ENCODE results near the gene TLE6.

The TLE6 gene

DNA sequence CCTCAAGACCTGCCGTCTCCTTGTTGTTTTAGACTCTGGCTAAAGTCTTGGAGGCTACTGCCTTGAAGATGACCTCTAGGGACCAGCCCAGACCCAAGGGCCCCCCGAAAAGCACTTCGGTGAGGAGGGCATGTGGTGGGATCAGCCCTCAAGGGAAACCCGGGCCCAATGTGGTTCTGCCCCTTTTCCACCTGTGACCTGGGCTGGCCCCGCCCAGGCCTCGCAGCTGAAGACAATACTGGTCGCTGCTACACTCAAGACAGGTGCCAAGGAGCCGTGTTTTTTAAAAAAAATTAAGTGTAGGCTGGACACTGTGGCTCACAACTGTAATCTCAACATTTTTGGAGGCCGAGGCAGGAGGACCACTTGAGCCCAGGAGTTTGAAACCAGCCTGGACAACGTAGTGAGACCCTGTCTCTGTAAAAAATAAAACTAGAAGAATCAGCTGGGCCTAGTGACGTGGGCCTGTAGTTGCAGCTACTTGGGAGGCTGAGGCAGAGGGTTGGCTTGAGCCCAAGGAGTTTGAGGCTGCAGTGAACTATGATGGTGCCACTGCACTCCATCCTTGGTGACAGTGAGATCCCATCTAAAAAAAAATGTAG lies 903 bp downstream of the TLE6 start:
- Histone ChIP-seq H3K4me3 (replicated peaks; ENCODE audit: insufficient read depth, low read length) (no peak overlapping the region), H3K27me3 (ENCODE audit: insufficient read depth, poor library complexity, severe bottlenecking) (peaks cover 22% of the 10 kb centered on the region), H3K27ac (replicated peaks) (no peak overlapping the region)
- DNase-seq (ENCODE audit: low read depth in 1 of 2, low spot score in 1 of 2), result no peak
- TF ChIP-seq, protein P1, sequence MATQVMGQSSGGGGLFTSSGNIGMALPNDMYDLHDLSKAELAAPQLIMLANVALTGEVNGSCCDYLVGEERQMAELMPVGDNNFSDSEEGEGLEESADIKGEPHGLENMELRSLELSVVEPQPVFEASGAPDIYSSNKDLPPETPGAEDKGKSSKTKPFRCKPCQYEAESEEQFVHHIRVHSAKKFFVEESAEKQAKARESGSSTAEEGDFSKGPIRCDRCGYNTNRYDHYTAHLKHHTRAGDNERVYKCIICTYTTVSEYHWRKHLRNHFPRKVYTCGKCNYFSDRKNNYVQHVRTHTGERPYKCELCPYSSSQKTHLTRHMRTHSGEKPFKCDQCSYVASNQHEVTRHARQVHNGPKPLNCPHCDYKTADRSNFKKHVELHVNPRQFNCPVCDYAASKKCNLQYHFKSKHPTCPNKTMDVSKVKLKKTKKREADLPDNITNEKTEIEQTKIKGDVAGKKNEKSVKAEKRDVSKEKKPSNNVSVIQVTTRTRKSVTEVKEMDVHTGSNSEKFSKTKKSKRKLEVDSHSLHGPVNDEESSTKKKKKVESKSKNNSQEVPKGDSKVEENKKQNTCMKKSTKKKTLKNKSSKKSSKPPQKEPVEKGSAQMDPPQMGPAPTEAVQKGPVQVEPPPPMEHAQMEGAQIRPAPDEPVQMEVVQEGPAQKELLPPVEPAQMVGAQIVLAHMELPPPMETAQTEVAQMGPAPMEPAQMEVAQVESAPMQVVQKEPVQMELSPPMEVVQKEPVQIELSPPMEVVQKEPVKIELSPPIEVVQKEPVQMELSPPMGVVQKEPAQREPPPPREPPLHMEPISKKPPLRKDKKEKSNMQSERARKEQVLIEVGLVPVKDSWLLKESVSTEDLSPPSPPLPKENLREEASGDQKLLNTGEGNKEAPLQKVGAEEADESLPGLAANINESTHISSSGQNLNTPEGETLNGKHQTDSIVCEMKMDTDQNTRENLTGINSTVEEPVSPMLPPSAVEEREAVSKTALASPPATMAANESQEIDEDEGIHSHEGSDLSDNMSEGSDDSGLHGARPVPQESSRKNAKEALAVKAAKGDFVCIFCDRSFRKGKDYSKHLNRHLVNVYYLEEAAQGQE (IDR thresholded peaks at IDR 0.05; ENCODE audit: insufficient replicate concordance, low read depth), result no peak
- TF ChIP-seq, protein P2, sequence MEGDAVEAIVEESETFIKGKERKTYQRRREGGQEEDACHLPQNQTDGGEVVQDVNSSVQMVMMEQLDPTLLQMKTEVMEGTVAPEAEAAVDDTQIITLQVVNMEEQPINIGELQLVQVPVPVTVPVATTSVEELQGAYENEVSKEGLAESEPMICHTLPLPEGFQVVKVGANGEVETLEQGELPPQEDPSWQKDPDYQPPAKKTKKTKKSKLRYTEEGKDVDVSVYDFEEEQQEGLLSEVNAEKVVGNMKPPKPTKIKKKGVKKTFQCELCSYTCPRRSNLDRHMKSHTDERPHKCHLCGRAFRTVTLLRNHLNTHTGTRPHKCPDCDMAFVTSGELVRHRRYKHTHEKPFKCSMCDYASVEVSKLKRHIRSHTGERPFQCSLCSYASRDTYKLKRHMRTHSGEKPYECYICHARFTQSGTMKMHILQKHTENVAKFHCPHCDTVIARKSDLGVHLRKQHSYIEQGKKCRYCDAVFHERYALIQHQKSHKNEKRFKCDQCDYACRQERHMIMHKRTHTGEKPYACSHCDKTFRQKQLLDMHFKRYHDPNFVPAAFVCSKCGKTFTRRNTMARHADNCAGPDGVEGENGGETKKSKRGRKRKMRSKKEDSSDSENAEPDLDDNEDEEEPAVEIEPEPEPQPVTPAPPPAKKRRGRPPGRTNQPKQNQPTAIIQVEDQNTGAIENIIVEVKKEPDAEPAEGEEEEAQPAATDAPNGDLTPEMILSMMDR (IDR thresholded peaks at IDR 0.05; ENCODE audit: insufficient read depth, low read length), result no peak
- no peak for TF ChIP-seq GABPA (IDR thresholded peaks at IDR 0.05; ENCODE audit: low read depth)
- no peak for TF ChIP-seq POLR2AphosphoS5 (IDR thresholded peaks at IDR 0.05; ENCODE audit: low read depth)
- TF ChIP-seq SPI1 (IDR thresholded peaks at IDR 0.05; ENCODE audit: borderline replicate concordance, low read depth), result no peak

DNA sequence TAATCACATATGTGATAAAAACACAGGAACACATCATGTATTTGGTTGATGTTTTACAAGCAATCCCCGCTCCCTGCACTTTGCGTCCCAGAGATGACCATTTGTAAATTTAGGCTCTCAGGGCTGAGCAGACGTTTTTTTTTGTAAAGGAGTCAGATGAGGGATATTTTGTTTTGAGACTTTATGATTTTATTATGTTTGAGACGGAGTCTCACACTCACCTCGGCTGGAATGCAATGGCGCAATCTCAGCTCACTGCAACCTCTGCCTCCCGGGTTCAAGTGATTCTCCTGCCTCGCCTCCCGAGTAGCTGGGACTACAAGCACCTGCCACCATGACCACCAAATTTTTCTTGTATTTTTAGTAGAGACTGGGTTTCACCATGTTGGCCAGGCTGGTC lies 1.4 kb downstream of the TLE6 start:
- DNase-seq (ENCODE audit: low read depth in 1 of 2, low spot score in 1 of 2), result no peak
- TF ChIP-seq POLR2AphosphoS5 (IDR thresholded peaks at IDR 0.05; ENCODE audit: low read depth) (no peak), SPI1 (IDR thresholded peaks at IDR 0.05; ENCODE audit: borderline replicate concordance, low read depth) (no peak), GABPA (IDR thresholded peaks at IDR 0.05; ENCODE audit: low read depth) (no peak)
- TF ChIP-seq, protein P2 (IDR thresholded peaks at IDR 0.05; ENCODE audit: insufficient read depth, low read length), result no peak
- TF ChIP-seq, protein P1 (IDR thresholded peaks at IDR 0.05; ENCODE audit: insufficient replicate concordance, low read depth), result no peak
- H3K27ac ChIP-seq (replicated peaks), result no peak overlapping the region
- peaks cover 25% of the 10 kb centered on the region for H3K27me3 ChIP-seq (ENCODE audit: insufficient read depth, poor library complexity, severe bottlenecking)
- no peak overlapping the region for H3K4me3 ChIP-seq (replicated peaks; ENCODE audit: insufficient read depth, low read length)

DNA sequence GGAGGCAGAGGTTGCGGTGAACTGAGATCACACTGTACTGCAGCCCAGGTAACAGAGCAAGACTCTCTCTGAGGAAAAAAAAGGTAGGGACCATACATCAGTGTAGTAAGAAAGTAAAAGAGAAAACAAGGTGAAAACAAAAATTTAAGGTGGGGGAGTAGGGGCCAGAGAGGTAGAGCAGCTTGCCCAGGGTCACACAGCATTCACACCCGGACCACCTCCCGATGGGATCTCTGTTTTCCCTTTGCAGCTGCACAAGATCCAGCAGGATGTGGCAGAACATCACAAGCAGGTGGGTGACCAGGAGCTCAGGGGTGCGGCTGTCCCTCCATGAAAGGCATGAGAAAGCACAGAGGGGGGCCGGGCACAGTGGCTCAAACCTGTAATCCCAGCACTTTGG lies 4.5 kb downstream of the TLE6 start:
- DNase-seq (ENCODE audit: low read depth in 1 of 2, low spot score in 1 of 2), result no peak
- TF ChIP-seq SPI1 (IDR thresholded peaks at IDR 0.05; ENCODE audit: borderline replicate concordance, low read depth), result no peak
- TF ChIP-seq, protein P2 (IDR thresholded peaks at IDR 0.05; ENCODE audit: insufficient read depth, low read length), result no peak
- no peak for TF ChIP-seq GABPA (IDR thresholded peaks at IDR 0.05; ENCODE audit: low read depth)
- TF ChIP-seq, protein P1 (IDR thresholded peaks at IDR 0.05; ENCODE audit: insufficient replicate concordance, low read depth), result no peak
- no peak for TF ChIP-seq POLR2AphosphoS5 (IDR thresholded peaks at IDR 0.05; ENCODE audit: low read depth)
- H3K27me3 ChIP-seq (ENCODE audit: insufficient read depth, poor library complexity, severe bottlenecking), result peaks cover 25% of the 10 kb centered on the region
- no peak overlapping the region for H3K27ac ChIP-seq (replicated peaks)
- no peak overlapping the region for H3K4me3 ChIP-seq (replicated peaks; ENCODE audit: insufficient read depth, low read length)
